ENCODE measurements around the gene LCLAT1.

Gene LCLAT1

GRCh38 chr2:30649828-30650227 is 202.8 kb downstream of the LCLAT1 start:
- DNase-seq: no peak

DNA sequence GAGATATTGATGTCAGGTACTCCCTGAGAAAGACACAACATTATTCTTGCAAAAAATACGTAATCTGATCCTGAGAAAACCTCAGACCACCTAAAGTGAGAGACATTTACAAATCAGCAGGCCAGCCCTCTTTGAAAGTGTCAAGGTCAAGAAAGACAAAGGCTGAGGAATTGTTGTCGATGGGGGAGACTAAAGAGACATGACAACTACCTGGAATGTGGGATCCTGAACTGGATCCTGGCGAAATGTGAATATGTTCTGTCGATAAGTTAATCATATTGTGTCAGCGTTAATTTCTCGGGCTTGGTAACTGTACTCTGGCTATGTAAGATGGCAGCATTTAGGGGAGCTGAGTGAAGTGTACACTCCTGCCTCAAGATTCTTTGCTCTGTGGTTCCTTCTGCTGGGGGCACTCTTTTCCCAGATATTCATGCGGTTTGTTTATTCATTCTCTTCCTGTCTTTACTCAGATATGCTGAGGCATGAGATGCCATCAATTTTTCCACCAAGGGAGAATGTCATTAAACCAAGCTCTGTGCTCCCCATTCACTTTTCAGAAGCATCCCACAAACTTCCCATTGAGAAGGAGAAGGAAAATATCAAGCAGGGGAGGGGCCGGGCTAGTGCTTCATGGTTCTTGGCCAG is 205.3 kb downstream of the LCLAT1 start:
- DNase-seq: no peak

GRCh38 chr2:30653847-30654246 is 206.8 kb downstream of the LCLAT1 start:
- no peak for DNase-seq

DNA sequence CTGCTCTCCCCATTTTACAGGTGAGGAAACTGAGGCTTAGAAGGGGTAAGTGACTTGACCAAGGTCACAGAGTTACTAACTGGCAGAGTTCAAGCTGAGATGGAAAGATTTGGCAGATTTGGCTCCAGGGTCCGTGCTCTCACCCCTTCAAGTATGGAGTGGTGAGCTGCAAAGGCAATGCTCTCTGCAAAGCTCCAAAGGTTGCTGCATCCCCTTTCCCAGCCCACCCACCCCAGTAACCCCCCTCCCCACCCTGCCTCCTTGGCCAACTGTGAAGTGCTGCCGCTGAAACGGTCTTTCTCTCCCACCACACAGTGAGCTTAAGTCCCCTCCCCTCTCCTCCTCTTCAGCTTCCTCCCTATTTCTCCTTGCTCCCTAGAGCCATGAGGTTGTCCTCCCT is 207.4 kb downstream of the LCLAT1 start:
- no peak for DNase-seq

GRCh38 chr2:30655211-30655610 is 208.2 kb downstream of the LCLAT1 start:
- no peak for DNase-seq

DNA sequence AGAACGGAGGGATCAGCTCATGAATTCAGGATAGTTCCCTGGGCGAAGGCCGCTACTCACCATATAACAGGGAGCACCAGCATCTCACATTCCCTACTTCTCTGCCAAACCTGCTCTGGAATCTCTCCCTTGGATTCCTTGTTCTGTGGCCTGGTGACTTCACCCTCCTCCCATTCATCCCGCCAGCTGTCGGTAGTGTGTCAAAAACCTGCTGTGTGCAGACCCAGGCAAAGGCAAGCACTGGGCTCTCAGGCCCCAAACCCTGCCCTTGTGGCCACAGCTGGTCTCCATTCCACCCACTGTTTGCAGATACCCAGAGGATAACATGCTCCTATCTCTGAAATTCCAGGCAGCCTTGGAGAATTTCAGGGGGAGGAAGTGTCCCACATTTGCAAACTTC is 208.6 kb downstream of the LCLAT1 start:
- DNase-seq: no peak

GRCh38 chr2:30656079-30656478 is 209.0 kb downstream of the LCLAT1 start:
- DNase-seq: no peak

DNA sequence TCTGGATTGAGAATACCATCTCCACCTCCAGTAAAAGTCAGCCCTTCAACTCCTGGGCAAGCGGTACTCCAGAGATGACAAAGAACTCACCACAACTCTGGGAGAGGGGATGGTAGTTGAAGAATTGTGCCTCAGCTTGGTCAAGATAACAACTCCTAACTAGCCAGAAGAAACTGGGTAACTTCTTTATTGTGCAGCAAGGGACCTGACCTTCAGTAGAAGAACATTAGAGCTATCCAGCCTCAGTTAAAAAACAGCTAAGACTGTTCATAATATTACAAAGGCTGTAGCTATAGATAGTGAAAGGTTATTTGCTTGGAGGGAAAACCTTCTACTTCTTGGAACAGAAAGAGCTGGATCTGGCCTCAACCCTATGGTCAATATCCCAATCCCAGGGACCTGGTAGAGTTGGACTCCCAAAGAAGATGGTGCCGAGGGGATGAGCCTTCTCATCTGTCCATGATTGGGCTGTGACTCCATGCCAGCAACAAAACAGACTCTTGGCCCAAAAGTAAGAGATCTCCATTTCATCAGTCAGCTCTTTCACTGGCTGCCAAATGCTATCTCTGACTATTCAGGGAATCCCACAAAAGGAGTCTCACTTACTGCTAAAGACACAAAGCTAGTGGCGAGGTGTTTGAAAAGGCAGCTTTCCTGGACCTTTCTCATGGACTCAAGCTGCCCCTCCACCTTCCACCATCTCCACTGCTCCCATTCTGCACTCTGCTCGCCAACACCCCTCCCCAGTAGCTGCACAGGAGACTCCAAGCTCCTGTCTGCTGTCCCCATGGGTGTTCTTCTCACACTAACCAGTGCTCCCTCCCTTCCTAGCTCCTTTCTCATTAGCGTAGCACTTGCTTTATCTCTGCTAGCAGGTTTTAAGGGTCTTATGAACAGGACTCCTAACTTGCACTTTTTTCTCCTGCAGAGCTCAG is 214.4 kb downstream of the LCLAT1 start:
- no peak for DNase-seq

- DNase-seq: no peak
These were observed 215.5 kb downstream of the LCLAT1 start for GRCh38 chr2:30662268-30663131.

GRCh38 chr2:30663321-30663720 is 216.3 kb downstream of the LCLAT1 start:
- DNase-seq: no peak

DNA sequence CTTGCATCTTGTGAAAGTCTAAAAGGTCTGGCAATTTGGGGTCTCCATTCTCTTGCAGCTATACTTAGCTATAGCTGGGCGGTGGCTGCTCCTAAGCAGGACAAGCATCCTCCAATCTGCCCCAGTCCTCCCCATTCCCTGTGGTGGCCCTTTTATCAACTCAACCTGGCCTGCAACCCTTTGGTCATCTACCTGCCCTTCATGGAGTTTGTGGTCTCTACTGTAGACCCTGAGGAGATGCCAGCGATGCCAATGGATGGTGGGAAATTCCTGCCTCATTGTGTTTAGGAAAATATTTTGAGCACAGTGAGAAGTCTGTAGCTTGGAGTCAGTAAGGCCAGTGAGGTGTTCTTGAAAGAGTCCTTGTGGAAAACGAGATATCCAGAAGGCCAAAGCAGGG is 216.8 kb downstream of the LCLAT1 start:
- DNase-seq: no peak

GRCh38 chr2:30664761-30665358 is 217.8 kb downstream of the LCLAT1 start:
- no peak for DNase-seq

- no peak for DNase-seq
These were observed 218.8 kb downstream of the LCLAT1 start for GRCh38 chr2:30665761-30666265.

GRCh38 chr2:30666266-30666874 is 219.3 kb downstream of the LCLAT1 start:
- peak; percentile 34 for DNase-seq

DNA sequence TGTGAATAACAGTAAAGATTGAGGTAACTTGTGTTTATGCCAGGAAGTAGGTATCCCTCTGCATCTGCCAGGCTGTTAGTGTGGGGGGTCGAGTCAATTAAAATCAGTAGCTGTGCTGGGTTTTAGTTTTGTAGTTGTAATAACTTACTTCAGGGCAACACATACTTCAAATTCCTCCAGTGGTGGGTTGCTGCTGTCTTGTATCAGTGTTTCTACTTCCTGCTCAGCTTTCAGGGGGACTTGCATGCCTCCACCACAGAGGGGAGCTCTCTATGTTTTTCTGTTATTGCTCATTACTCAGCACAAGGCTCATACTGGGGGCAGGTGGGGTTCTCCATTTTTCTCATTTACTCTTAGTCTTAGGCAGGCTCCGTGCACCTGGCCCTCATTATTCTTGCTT is 223.4 kb downstream of the LCLAT1 start:
- no peak for DNase-seq

DNA sequence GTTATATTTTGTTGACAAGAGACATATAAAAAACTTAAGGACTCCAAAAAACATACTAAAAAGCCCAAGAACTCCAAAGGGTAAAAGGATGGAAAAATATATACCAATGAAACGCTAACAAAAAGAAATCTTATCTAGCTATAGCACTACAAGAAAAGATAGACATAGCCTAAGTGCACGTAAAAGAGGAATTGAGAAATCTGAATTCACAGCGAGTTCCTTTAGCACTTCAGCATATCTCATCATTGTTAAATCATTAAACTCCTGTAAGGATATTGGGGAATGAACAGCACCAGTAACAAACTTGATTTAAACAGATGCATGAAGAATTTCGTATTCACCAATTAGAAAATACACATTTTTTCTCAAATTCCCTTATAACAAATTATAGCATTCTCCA is 226.1 kb downstream of the LCLAT1 start:
- no peak for DNase-seq

DNA sequence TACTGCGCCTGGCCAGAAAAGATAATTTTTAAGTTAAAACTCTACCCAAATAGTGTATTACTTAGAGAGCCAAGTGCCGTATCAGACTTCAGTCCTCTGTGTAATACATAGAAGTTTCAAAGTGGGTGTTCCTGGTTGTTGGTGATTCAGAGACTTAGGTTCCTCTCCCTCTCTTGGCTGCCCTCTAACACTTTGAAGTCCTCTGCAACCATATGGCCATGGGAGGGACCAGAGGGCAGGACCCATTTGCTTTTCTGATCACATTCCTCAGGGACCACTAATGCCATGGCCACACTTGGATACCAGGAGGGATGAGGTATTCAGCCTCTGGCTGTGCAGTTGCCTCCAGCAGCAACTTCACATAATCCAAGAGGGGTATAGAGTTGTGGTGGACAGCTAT is 228.7 kb downstream of the LCLAT1 start:
- DNase-seq: no peak

DNA sequence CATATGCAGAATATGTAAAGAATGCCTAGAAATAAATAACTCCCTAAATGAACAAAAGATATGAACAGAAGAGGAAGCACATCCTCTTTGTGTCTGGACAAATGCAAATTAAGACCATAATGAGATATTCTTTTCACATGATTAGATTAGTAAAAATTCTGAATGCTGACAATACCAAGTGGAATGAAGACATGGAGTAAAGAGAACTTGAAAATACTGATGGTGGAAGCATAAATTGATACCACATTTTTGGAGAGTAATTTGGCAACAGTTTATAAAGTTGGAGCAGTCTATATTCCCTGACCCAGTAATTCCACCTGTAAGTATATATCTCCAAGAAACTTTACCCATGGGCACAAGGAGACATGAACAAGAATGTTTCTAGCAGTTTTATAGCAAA is 230.2 kb downstream of the LCLAT1 start:
- no peak for DNase-seq

DNA sequence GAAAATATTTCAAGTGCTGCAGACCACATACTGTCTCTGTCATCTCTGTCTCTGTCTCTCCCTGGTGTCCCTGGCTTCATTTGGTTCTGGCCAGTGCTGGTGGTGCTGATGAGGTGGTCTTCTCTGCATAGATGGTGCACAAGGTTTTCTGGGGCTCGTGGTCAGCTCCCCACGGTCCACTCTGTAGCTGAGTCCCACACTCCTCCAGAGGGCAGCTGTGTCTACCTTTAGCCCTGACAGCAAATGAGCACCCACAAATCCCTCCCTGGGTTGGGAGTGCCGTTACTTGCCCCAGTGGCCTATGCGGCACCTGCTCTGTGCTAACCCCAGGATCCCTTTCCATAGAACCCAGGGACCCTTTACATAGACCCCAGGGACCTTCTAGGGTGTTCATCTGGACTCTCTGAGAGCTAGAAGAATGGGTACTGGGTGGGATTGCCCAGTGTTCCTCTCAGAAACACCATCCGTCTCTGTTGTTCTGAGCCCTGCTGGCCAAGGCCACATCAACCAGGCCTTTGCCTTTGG is 230.9 kb downstream of the LCLAT1 start:
- no peak for DNase-seq

GRCh38 chr2:30678410-30679137 is 231.5 kb downstream of the LCLAT1 start:
- DNase-seq: no peak

DNA sequence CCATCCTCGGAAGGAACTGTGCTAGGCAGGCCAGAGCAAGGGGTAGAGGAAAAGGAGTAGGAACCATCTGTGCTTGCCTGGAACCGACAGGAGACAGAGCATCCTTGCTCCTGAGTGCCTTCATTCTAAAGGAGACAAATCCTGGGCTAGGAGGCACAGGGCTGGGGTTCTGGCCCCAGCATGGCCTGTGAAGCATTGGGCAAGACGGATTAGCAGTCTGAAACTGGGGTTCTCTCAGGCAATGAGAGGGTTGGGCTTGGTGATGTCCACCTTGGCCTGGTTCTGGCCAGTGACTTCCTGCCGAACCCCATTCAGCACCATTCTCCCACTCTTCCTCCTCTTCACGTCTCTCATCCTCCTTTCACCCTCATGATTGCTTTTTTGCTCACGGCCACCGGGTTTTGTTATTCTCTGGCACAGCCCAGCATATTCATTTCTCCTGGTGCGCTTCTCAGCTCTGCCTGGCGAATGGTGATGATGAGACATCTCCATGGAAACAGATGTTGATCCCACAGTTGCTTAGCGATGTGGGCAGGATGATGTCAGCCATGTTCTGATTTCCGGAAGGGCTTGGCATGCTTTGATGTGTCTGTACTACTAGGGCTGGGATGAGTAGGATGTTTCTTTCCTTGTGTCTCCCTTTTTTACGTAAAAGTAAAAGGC is 232.5 kb downstream of the LCLAT1 start:
- DNase-seq: no peak

Measured in hematopoietic multipotent progenitor cell treated with erythropoietin and hydrocortisone succinate and interleukin-3 and kit ligand, for 6 days (in vitro differentiated cells).